Fibroblast of lung (primary cell): Measurements from ENCODE around the gene APCDD1L. TPM values are rescaled to one million over a fixed set of nuclear protein-coding genes. Genes with fewer than 3 reads are reported as not detected.
"Not testable (repeated sequence)": the region's sequence is repeated elsewhere in the genome, so short reads cannot be mapped to it uniquely, and the experiment has no call there.

ENCODE experiments used
- DNase-seq, 2 donors: peaks; one replicate each; pipeline versions ENCODE4 v3.0.0 to v3.0.0-alpha.2; 2010; ENCODE audit warnings: low read depth in 2 of 2
- H2AFZ ChIP-seq: 2 replicates; pipeline ENCODE4 v1.5.1; 2012; ENCODE audit warnings: low read length, control low read depth, inconsistent platforms
- H3K27ac ChIP-seq: 2 replicates; pipeline ENCODE4 v1.5.1; 2011; ENCODE audit warnings: low read length, control low read depth; ENCODE audit not compliant: insufficient read depth
- H3K27me3 ChIP-seq: 2 replicates; pipeline ENCODE4 v1.5.1; 2011; ENCODE audit warnings: mild to moderate bottlenecking, low read length; ENCODE audit not compliant: control insufficient read depth, insufficient read depth
- H3K36me3 ChIP-seq: 2 replicates; pipeline ENCODE4 v1.5.1; 2011; ENCODE audit warnings: low read length; ENCODE audit not compliant: control insufficient read depth, insufficient read depth
- H3K4me1 ChIP-seq: 2 replicates; pipeline ENCODE4 v1.5.1; 2011; ENCODE audit warnings: low read length; ENCODE audit not compliant: control insufficient read depth, insufficient read depth; ENCODE audit errors: extremely low read depth
- H3K4me2 ChIP-seq: 2 replicates; pipeline ENCODE4 v1.5.1; 2011; ENCODE audit warnings: low read length, control low read depth; ENCODE audit not compliant: insufficient read depth; ENCODE audit errors: extremely low read depth
- H3K4me3 ChIP-seq, 4 experiments: fragments of 200-600 bp in 1 of 4; sonication (generic) in 1 of 4; replicated peaks in 1 of 4; 2 replicates each; pipeline ENCODE4 v1.5.1; 2011 to 2016; ENCODE audit warnings: low read length in 4 of 4, low read depth in 3 of 4, mild to moderate bottlenecking in 3 of 4, control low read depth in 2 of 4, inconsistent platforms in 1 of 4, mixed read lengths in 1 of 4; ENCODE audit not compliant: insufficient read depth in 1 of 4; ENCODE audit errors: control extremely low read depth in 1 of 4
- H3K79me2 ChIP-seq: 2 replicates; pipeline ENCODE4 v1.5.1; 2012; ENCODE audit warnings: mild to moderate bottlenecking, low read length, inconsistent platforms; ENCODE audit not compliant: control insufficient read depth, insufficient read depth
- H3K9ac ChIP-seq: 2 replicates; pipeline ENCODE4 v1.5.1; 2011; ENCODE audit warnings: mild to moderate bottlenecking, low read length, control low read depth; ENCODE audit not compliant: insufficient read depth
- H3K9me3 ChIP-seq: 2 replicates; pipeline ENCODE4 v1.5.1; 2012; ENCODE audit warnings: low read depth, low read length; ENCODE audit not compliant: control insufficient read depth, insufficient read depth
- H4K20me1 ChIP-seq: 2 replicates; pipeline ENCODE4 v1.5.1; 2011; ENCODE audit warnings: low read length; ENCODE audit not compliant: control insufficient read depth, insufficient read depth; ENCODE audit errors: extremely low read depth
- EZH2 ChIP-seq: IDR thresholded peaks from 2 replicates; pipeline ENCODE4 v1.5.1; 2012; ENCODE audit warnings: low read length, control low read depth, mild to moderate bottlenecking; ENCODE audit errors: missing control alignments
- polyA plus RNA-seq, 2 donors: library from polyadenylated mRNA; depleted of rRNA in 1 of 2; stranded (reverse) in 1 of 2; unstranded in 1 of 2; fragments of >200 nt; gene quantifications; 2 replicates each; pipeline ENCODE4 v1.2.1, GENCODE V29; 2011 to 2012; ENCODE audit warnings: missing spikeins in 1 of 2
- total RNA-seq: library from RNA; depleted of rRNA; stranded (reverse); fragments of >200 nt; gene quantifications from 2 replicates; pipeline ENCODE4 v1.2.1, GENCODE V29; 2014
- TF ChIP-seq, protein P1 (sequence below), 2 donors: IDR thresholded peaks in 1 of 2; conservative IDR thresholded peaks in 1 of 2; 1 replicate in 1 of 2; 2 replicates in 1 of 2; pipeline ENCODE4 v1.5.1; 2011 to 2012; ENCODE audit warnings: low read length in 2 of 2, control low read depth in 1 of 2, inconsistent platforms in 1 of 2, low read depth in 1 of 2, mild to moderate bottlenecking in 1 of 2

APCDD1L gene
- total and polyA plus RNA-seq, 2 donors (not counting 1 experiment from before 2014, with no cell fraction given): 0.18 to 0.99 TPM

DNA sequence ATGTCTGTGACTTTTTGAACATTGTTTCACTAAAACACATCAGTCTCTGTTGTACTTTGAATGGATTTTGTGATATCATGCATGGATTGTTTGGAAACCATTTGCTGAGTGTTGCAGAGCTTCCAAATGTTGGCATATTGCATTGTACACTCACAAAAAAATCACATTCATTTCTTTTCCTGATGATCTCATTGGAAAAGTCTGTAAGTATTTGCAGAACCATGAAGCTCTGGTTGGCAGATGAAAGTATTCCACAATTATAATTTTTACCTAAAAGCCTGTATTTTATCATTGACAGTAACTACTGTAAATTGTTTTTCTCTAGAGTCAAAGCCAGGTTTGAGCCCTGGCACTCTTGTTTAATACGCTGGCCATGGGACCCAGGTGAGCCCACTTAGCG lies 84.1 kb downstream of the APCDD1L start:
- Histone ChIP-seq H3K9me3 (no peaks in the 10 kb centered on the region), H3K27ac (no peak overlapping the region), H3K27me3 (no peaks in the 10 kb centered on the region), H2AFZ (no peak overlapping the region), H3K4me3 (no peak overlapping the region), H3K4me2 (no peak overlapping the region), H3K9ac (no peak overlapping the region), H3K79me2 (peaks cover 67% of the 10 kb centered on the region), H4K20me1 (no peaks in the 10 kb centered on the region), H3K4me1 (peaks cover 13% of the 10 kb centered on the region), H3K36me3 (peaks cover 2% of the 10 kb centered on the region)
- peak; percentile 14 to 52 for DNase-seq
- TF ChIP-seq, protein P1, sequence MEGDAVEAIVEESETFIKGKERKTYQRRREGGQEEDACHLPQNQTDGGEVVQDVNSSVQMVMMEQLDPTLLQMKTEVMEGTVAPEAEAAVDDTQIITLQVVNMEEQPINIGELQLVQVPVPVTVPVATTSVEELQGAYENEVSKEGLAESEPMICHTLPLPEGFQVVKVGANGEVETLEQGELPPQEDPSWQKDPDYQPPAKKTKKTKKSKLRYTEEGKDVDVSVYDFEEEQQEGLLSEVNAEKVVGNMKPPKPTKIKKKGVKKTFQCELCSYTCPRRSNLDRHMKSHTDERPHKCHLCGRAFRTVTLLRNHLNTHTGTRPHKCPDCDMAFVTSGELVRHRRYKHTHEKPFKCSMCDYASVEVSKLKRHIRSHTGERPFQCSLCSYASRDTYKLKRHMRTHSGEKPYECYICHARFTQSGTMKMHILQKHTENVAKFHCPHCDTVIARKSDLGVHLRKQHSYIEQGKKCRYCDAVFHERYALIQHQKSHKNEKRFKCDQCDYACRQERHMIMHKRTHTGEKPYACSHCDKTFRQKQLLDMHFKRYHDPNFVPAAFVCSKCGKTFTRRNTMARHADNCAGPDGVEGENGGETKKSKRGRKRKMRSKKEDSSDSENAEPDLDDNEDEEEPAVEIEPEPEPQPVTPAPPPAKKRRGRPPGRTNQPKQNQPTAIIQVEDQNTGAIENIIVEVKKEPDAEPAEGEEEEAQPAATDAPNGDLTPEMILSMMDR (conservative IDR thresholded peaks at IDR 0.05 in 1 of 2, IDR thresholded peaks at IDR 0.05 in 1 of 2; ENCODE audit: low read depth in 1 of 2, low read length in 2 of 2): no peak
- TF ChIP-seq EZH2: no peak

DNA sequence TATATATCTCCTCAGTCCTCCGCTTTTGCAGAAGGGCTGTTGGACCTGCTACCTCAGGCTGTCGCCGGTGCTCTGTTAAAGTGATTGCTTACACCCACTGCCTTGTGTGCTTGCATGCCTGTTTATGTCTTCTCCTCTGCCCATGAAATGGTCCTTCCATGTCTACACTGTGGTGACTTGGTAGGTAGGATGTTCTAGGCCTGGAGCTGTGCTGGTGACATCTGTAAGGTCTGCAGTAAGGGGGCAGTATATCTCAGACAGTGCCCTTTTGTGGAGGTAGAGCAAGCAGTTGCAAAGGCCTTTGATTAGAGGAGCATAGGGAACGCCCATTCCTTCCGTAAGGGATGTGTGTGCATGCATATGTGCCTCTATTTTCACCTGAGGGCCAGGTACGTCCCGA lies 85.9 kb downstream of the APCDD1L start:
- no peaks in the 10 kb centered on the region for H3K9me3 ChIP-seq
- peaks cover 2% of the 10 kb centered on the region for H3K36me3 ChIP-seq
- H3K4me2 ChIP-seq: no peak overlapping the region
- H3K9ac ChIP-seq: no peak overlapping the region
- no peak overlapping the region for H3K4me3 ChIP-seq
- peaks cover 13% of the 10 kb centered on the region for H3K4me1 ChIP-seq
- no peak for DNase-seq
- H2AFZ ChIP-seq: no peak overlapping the region
- H3K79me2 ChIP-seq: peaks cover 69% of the 10 kb centered on the region
- no peaks in the 10 kb centered on the region for H3K27me3 ChIP-seq
- no peaks in the 10 kb centered on the region for H4K20me1 ChIP-seq
- H3K27ac ChIP-seq: no peak overlapping the region
- TF ChIP-seq EZH2: no peak
- TF ChIP-seq, protein P1 (conservative IDR thresholded peaks at IDR 0.05 in 1 of 2, IDR thresholded peaks at IDR 0.05 in 1 of 2; ENCODE audit: low read depth in 1 of 2, low read length in 2 of 2): no peak

DNA sequence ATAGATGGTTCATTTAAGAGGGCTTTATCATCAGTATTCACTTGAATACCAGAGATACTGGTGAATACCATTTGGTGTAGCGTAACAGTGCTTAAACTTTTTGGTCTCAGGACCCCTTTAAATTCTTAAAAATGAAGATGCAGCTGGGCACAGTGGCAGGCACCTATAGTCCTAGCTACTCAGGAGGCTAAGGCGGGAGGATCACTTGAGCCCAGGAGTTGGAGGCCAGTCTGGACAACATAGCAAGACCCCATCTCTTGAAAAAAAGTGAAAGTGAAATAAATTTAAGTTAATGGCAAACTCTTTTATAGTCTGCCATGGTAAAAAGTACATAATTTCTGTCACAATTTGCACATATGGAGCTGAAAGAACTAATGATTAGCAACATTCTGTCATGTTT lies 86.8 kb downstream of the APCDD1L start:
- H3K27ac ChIP-seq: no peak overlapping the region
- TF ChIP-seq EZH2: no peak
- TF ChIP-seq, protein P1 (conservative IDR thresholded peaks at IDR 0.05 in 1 of 2, IDR thresholded peaks at IDR 0.05 in 1 of 2; ENCODE audit: low read depth in 1 of 2, low read length in 2 of 2): no peak

DNA sequence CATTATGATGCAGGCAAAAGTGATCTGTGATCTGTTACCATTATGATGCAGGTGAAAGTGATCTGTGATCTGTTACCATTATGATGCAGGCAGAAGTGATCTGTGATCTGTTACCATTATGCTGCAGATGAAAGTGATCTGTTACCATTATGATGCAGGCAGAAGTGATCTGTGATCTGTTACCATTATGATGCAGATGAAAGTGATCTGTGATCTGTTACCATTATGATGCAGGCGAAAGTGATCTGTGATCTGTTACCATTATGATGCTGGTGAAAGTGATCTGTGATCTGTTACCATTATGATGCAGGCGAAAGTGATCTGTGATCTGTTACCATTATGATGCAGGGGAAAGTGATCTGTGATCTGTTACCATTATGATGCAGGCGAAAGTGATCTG lies 87.6 kb downstream of the APCDD1L start:
- not testable (repeated sequence) for H3K9ac ChIP-seq, H3K27me3 ChIP-seq, H3K4me2 ChIP-seq, H3K27ac ChIP-seq, H2AFZ ChIP-seq, H3K4me1 ChIP-seq, H4K20me1 ChIP-seq, H3K9me3 ChIP-seq, H3K4me3 ChIP-seq, H3K36me3 ChIP-seq, DNase-seq
- H3K79me2 ChIP-seq: peaks cover 63% of the 10 kb centered on the region

More for the DNA sequence above, 86.8 kb downstream of the APCDD1L start:
- DNase-seq: no peak
- no peak overlapping the region for H3K4me2 ChIP-seq
- H3K79me2 ChIP-seq: peaks cover 70% of the 10 kb centered on the region
- H3K9ac ChIP-seq: no peak overlapping the region
- H4K20me1 ChIP-seq: no peaks in the 10 kb centered on the region
- H3K36me3 ChIP-seq: peaks cover 4% of the 10 kb centered on the region
- no peaks in the 10 kb centered on the region for H3K9me3 ChIP-seq
- H2AFZ ChIP-seq: no peak overlapping the region
- H3K4me1 ChIP-seq: peaks cover 12% of the 10 kb centered on the region
- no peaks in the 10 kb centered on the region for H3K27me3 ChIP-seq
- no peak overlapping the region for H3K4me3 ChIP-seq
